ENCODE data around the gene ARSI. TPM values are rescaled to one million over a fixed set of nuclear protein-coding genes. Genes with fewer than 3 reads are reported as not detected.

The ARSI gene
- total and polyA plus RNA-seq, 5 donors from 2014 or later: not detected

GRCh38 chr5:150323819-150324218 is 21.1 kb upstream of the ARSI start:
- H3K4me3 ChIP-seq (ENCODE audit: low read depth, low read length): no peak overlapping the region
- H3K4me1 Mint-ChIP-seq: no peaks in the 10 kb centered on the region
- no peaks in the 10 kb centered on the region for H3K36me3 ChIP-seq (ENCODE audit: control insufficient read depth, insufficient read depth, low read length)
- H3K9me3 ChIP-seq (ENCODE audit: control insufficient read depth in 2 of 2, low read length in 2 of 2): no peaks in the 10 kb centered on the region
- H3K4me1 ChIP-seq (ENCODE audit: control insufficient read depth, insufficient read depth, low read length, poor library complexity, severe bottlenecking): no peaks in the 10 kb centered on the region
- ATAC-seq (ENCODE audit: low read depth in 2 of 2) (no peak), DNase-seq (no peak)
- no peak overlapping the region for H3K27ac ChIP-seq (ENCODE audit: insufficient read depth, low read length, poor library complexity, severe bottlenecking)
- H3K9me3 Mint-ChIP-seq: peaks cover 0 to 2% (median 0%) of the 10 kb centered on the region in 7 donors
- peaks cover 16% of the 10 kb centered on the region for H3K27me3 Mint-ChIP-seq
- no peaks in the 10 kb centered on the region for H3K27me3 ChIP-seq (ENCODE audit: control insufficient read depth, insufficient read depth, low read length)
- no peak overlapping the region for H3K4me3 Mint-ChIP-seq
- H3K27ac Mint-ChIP-seq: no peak overlapping the region
- no peaks in the 10 kb centered on the region for H3K36me3 Mint-ChIP-seq

GRCh38 chr5:150323092-150323491 is 20.4 kb upstream of the ARSI start:
- Histone ChIP-seq H3K4me1 (ENCODE audit: control insufficient read depth, insufficient read depth, low read length, poor library complexity, severe bottlenecking) (no peaks in the 10 kb centered on the region), H3K9me3 (ENCODE audit: control insufficient read depth in 2 of 2, low read length in 2 of 2) (no peaks in the 10 kb centered on the region), H3K4me3 (ENCODE audit: low read depth, low read length) (no peak overlapping the region), H3K27me3 (ENCODE audit: control insufficient read depth, insufficient read depth, low read length) (no peaks in the 10 kb centered on the region), H3K36me3 (ENCODE audit: control insufficient read depth, insufficient read depth, low read length) (no peaks in the 10 kb centered on the region), H3K27ac (ENCODE audit: insufficient read depth, low read length, poor library complexity, severe bottlenecking) (no peak overlapping the region)
- no peak overlapping the region for H3K4me3 Mint-ChIP-seq
- no peaks in the 10 kb centered on the region for H3K36me3 Mint-ChIP-seq
- ATAC-seq (ENCODE audit: low read depth in 2 of 2) (no peak), DNase-seq (no peak)
- peaks cover 0 to 2% (median 0%) of the 10 kb centered on the region in 7 donors for H3K9me3 Mint-ChIP-seq
- no peaks in the 10 kb centered on the region for H3K4me1 Mint-ChIP-seq
- H3K27me3 Mint-ChIP-seq: peaks cover 18% of the 10 kb centered on the region
- H3K27ac Mint-ChIP-seq: no peak overlapping the region

- H3K4me1 ChIP-seq (ENCODE audit: control insufficient read depth, insufficient read depth, low read length, poor library complexity, severe bottlenecking): no peaks in the 10 kb centered on the region
- Mint-ChIP-seq H3K4me3 (no peak overlapping the region), H3K9me3 (peaks cover 0 to 2% (median 0%) of the 10 kb centered on the region in 7 donors), H3K27ac (no peak overlapping the region), H3K36me3 (no peaks in the 10 kb centered on the region), H3K27me3 (peaks cover 14% of the 10 kb centered on the region), H3K4me1 (no peaks in the 10 kb centered on the region)
- no peak overlapping the region for H3K27ac ChIP-seq (ENCODE audit: insufficient read depth, low read length, poor library complexity, severe bottlenecking)
- ATAC-seq (ENCODE audit: low read depth in 2 of 2) (no peak), DNase-seq (no peak)
- no peaks in the 10 kb centered on the region for H3K9me3 ChIP-seq (ENCODE audit: control insufficient read depth in 2 of 2, low read length in 2 of 2)
- H3K36me3 ChIP-seq (ENCODE audit: control insufficient read depth, insufficient read depth, low read length): no peaks in the 10 kb centered on the region
- no peak overlapping the region for H3K4me3 ChIP-seq (ENCODE audit: low read depth, low read length)
- H3K27me3 ChIP-seq (ENCODE audit: control insufficient read depth, insufficient read depth, low read length): no peaks in the 10 kb centered on the region
Measured at GRCh38 chr5:150322202-150322601, 19.5 kb upstream of the ARSI start.

- DNase-seq (no peak), ATAC-seq (ENCODE audit: low read depth in 2 of 2) (no peak)
- Histone ChIP-seq H3K27me3 (ENCODE audit: control insufficient read depth, insufficient read depth, low read length) (no peaks in the 10 kb centered on the region), H3K36me3 (ENCODE audit: control insufficient read depth, insufficient read depth, low read length) (no peaks in the 10 kb centered on the region), H3K27ac (ENCODE audit: insufficient read depth, low read length, poor library complexity, severe bottlenecking) (no peak overlapping the region), H3K4me1 (ENCODE audit: control insufficient read depth, insufficient read depth, low read length, poor library complexity, severe bottlenecking) (no peaks in the 10 kb centered on the region), H3K9me3 (ENCODE audit: control insufficient read depth in 2 of 2, low read length in 2 of 2) (no peaks in the 10 kb centered on the region), H3K4me3 (ENCODE audit: low read depth, low read length) (no peak overlapping the region)
- Mint-ChIP-seq H3K36me3 (no peaks in the 10 kb centered on the region), H3K9me3 (peaks cover 0 to 2% (median 0%) of the 10 kb centered on the region in 7 donors), H3K4me3 (no peak overlapping the region), H3K27ac (no peak overlapping the region), H3K27me3 (peaks cover 14% of the 10 kb centered on the region), H3K4me1 (no peaks in the 10 kb centered on the region)
Measured at GRCh38 chr5:150321784-150322183, 19.1 kb upstream of the ARSI start.

GRCh38 chr5:150321211-150321610 is 18.5 kb upstream of the ARSI start:
- no peaks in the 10 kb centered on the region for H3K4me1 ChIP-seq (ENCODE audit: control insufficient read depth, insufficient read depth, low read length, poor library complexity, severe bottlenecking)
- Mint-ChIP-seq H3K4me3 (no peak overlapping the region), H3K4me1 (no peaks in the 10 kb centered on the region), H3K36me3 (no peaks in the 10 kb centered on the region), H3K27me3 (peaks cover 14% of the 10 kb centered on the region), H3K9me3 (peaks cover 0 to 2% (median 0%) of the 10 kb centered on the region in 7 donors), H3K27ac (no peak overlapping the region)
- H3K27ac ChIP-seq (ENCODE audit: insufficient read depth, low read length, poor library complexity, severe bottlenecking): no peak overlapping the region
- DNase-seq (no peak), ATAC-seq (ENCODE audit: low read depth in 2 of 2) (no peak)
- H3K9me3 ChIP-seq (ENCODE audit: control insufficient read depth in 2 of 2, low read length in 2 of 2): no peaks in the 10 kb centered on the region
- H3K27me3 ChIP-seq (ENCODE audit: control insufficient read depth, insufficient read depth, low read length): no peaks in the 10 kb centered on the region
- no peak overlapping the region for H3K4me3 ChIP-seq (ENCODE audit: low read depth, low read length)
- H3K36me3 ChIP-seq (ENCODE audit: control insufficient read depth, insufficient read depth, low read length): no peaks in the 10 kb centered on the region

- Mint-ChIP-seq H3K27me3 (peaks cover 18% of the 10 kb centered on the region), H3K27ac (no peak overlapping the region), H3K9me3 (peaks cover 0 to 2% (median 0%) of the 10 kb centered on the region in 7 donors), H3K4me3 (no peak overlapping the region), H3K4me1 (no peaks in the 10 kb centered on the region), H3K36me3 (no peaks in the 10 kb centered on the region)
- Histone ChIP-seq H3K36me3 (ENCODE audit: control insufficient read depth, insufficient read depth, low read length) (no peaks in the 10 kb centered on the region), H3K27me3 (ENCODE audit: control insufficient read depth, insufficient read depth, low read length) (no peaks in the 10 kb centered on the region), H3K9me3 (ENCODE audit: control insufficient read depth in 2 of 2, low read length in 2 of 2) (no peaks in the 10 kb centered on the region), H3K4me1 (ENCODE audit: control insufficient read depth, insufficient read depth, low read length, poor library complexity, severe bottlenecking) (no peaks in the 10 kb centered on the region), H3K27ac (ENCODE audit: insufficient read depth, low read length, poor library complexity, severe bottlenecking) (no peak overlapping the region), H3K4me3 (ENCODE audit: low read depth, low read length) (no peak overlapping the region)
- ATAC-seq (ENCODE audit: low read depth in 2 of 2) (no peak), DNase-seq (no peak)
Measured at GRCh38 chr5:150320044-150320613, 17.4 kb upstream of the ARSI start.

GRCh38 chr5:150319484-150319790 is 16.7 kb upstream of the ARSI start:
- no peaks in the 10 kb centered on the region for H3K36me3 ChIP-seq (ENCODE audit: control insufficient read depth, insufficient read depth, low read length)
- no peaks in the 10 kb centered on the region for H3K4me1 ChIP-seq (ENCODE audit: control insufficient read depth, insufficient read depth, low read length, poor library complexity, severe bottlenecking)
- no peaks in the 10 kb centered on the region for H3K36me3 Mint-ChIP-seq
- H3K4me3 Mint-ChIP-seq: no peak overlapping the region
- H3K27me3 ChIP-seq (ENCODE audit: control insufficient read depth, insufficient read depth, low read length): no peaks in the 10 kb centered on the region
- no peak overlapping the region for H3K4me3 ChIP-seq (ENCODE audit: low read depth, low read length)
- no peak overlapping the region for H3K27ac Mint-ChIP-seq
- H3K4me1 Mint-ChIP-seq: no peaks in the 10 kb centered on the region
- H3K9me3 Mint-ChIP-seq: peaks cover 0 to 2% (median 0%) of the 10 kb centered on the region in 7 donors
- no peak for ATAC-seq (ENCODE audit: low read depth in 2 of 2)
- no peaks in the 10 kb centered on the region for H3K9me3 ChIP-seq (ENCODE audit: control insufficient read depth in 2 of 2, low read length in 2 of 2)
- no peak overlapping the region for H3K27ac ChIP-seq (ENCODE audit: insufficient read depth, low read length, poor library complexity, severe bottlenecking)
- DNase-seq: no peak
- H3K27me3 Mint-ChIP-seq: peaks cover 21% of the 10 kb centered on the region

GRCh38 chr5:150318613-150319483 is 16.1 kb upstream of the ARSI start:
- Mint-ChIP-seq H3K27ac (no peak overlapping the region), H3K36me3 (no peaks in the 10 kb centered on the region), H3K4me3 (no peak overlapping the region), H3K4me1 (no peaks in the 10 kb centered on the region), H3K27me3 (peaks cover 23% of the 10 kb centered on the region), H3K9me3 (peaks cover 0 to 2% (median 0%) of the 10 kb centered on the region in 7 donors)
- Histone ChIP-seq H3K4me3 (ENCODE audit: low read depth, low read length) (no peak overlapping the region), H3K27me3 (ENCODE audit: control insufficient read depth, insufficient read depth, low read length) (peaks cover under 1% of the 10 kb centered on the region), H3K9me3 (ENCODE audit: control insufficient read depth in 2 of 2, low read length in 2 of 2) (no peaks in the 10 kb centered on the region), H3K4me1 (ENCODE audit: control insufficient read depth, insufficient read depth, low read length, poor library complexity, severe bottlenecking) (no peaks in the 10 kb centered on the region), H3K36me3 (ENCODE audit: control insufficient read depth, insufficient read depth, low read length) (no peaks in the 10 kb centered on the region), H3K27ac (ENCODE audit: insufficient read depth, low read length, poor library complexity, severe bottlenecking) (no peak overlapping the region)
- DNase-seq (no peak), ATAC-seq (ENCODE audit: low read depth in 2 of 2) (no peak)
